Brain microvascular endothelial cell (primary cell): ENCODE results near the gene TGFB3.

ENCODE experiments used
- DNase-seq: peaks from one replicate; pipeline ENCODE4 v3.0.0-alpha.2; 2020
- H3K27ac ChIP-seq: fragments of 250-450 bp; sonication (Bioruptor Pico); 2 replicates; pipeline ENCODE4 v1.5.1; 2020; ENCODE audit warnings: mild to moderate bottlenecking, moderate library complexity
- H3K27me3 ChIP-seq: fragments of 250-450 bp; sonication (Bioruptor Pico); replicated peaks from 2 replicates; pipeline ENCODE4 v1.5.1; 2020; ENCODE audit warnings: mild to moderate bottlenecking
- H3K36me3 ChIP-seq: fragments of 250-450 bp; sonication (Bioruptor Pico); replicated peaks from 2 replicates; pipeline ENCODE4 v1.5.1; 2020; ENCODE audit warnings: mild to moderate bottlenecking
- H3K4me3 ChIP-seq: 2 replicates; pipeline ENCODE4 v1.5.1; 2011; ENCODE audit warnings: low read depth, mild to moderate bottlenecking, control low read depth, low read length, moderate library complexity
- in situ Hi-C: cut with HindIII; loops from 2 replicates; pipeline ENCODE4 v1.10.0; 2017; ENCODE audit warnings: low sequenced_read_pairs, low pct_ligation_motif_present
- TF ChIP-seq, protein P1 (sequence below): IDR thresholded peaks from 2 replicates; pipeline ENCODE4 v1.5.1; 2011; ENCODE audit warnings: low read depth, mild to moderate bottlenecking, moderate library complexity, low read length, control low read depth, inconsistent platforms; ENCODE audit errors: missing control alignments

TGFB3 gene

DNA sequence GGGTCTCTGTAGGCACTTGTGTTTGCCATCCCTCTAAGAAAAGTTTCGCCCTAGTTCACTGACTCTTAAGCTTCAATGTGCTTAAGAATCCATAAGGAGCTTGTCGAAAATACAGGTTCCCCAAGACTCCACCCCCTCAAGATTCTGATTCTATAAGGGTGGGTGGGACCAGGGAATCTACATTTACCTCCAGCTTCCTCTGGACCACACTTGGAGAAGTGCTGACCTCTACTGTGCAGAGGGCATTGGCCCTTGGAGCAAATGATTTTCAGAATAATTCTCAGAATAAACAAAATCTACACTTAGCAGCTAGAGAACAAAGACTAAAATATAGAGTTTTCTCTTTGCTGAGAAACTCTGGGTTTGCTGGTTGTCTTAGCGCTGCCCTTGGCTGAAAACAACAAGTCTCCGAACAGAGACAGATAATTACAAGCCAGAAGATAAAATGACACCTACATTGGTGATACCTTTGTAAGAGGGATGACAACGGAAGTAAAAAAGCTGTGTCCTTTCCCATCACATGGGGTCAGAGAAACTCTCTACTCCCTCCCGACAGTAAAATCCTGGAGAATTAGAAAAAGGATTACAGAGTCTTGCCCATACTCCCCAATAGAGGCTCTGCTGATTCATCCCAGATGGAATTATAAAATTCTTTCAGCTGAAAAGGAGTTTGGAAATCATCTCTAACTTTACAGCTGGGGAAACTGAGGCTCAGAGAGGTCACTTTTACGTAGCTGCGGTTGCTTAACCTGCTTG lies 4.8 kb downstream of the TGFB3 start:
- in situ Hi-C loops: no loop called here
- TF ChIP-seq, protein P1, sequence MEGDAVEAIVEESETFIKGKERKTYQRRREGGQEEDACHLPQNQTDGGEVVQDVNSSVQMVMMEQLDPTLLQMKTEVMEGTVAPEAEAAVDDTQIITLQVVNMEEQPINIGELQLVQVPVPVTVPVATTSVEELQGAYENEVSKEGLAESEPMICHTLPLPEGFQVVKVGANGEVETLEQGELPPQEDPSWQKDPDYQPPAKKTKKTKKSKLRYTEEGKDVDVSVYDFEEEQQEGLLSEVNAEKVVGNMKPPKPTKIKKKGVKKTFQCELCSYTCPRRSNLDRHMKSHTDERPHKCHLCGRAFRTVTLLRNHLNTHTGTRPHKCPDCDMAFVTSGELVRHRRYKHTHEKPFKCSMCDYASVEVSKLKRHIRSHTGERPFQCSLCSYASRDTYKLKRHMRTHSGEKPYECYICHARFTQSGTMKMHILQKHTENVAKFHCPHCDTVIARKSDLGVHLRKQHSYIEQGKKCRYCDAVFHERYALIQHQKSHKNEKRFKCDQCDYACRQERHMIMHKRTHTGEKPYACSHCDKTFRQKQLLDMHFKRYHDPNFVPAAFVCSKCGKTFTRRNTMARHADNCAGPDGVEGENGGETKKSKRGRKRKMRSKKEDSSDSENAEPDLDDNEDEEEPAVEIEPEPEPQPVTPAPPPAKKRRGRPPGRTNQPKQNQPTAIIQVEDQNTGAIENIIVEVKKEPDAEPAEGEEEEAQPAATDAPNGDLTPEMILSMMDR: no peak
- H3K27me3 ChIP-seq: no peaks in the 10 kb centered on the region
- H3K27ac ChIP-seq: no peak overlapping the region
- H3K36me3 ChIP-seq: no peaks in the 10 kb centered on the region
- DNase-seq: no peak
- no peak overlapping the region for H3K4me3 ChIP-seq

DNA sequence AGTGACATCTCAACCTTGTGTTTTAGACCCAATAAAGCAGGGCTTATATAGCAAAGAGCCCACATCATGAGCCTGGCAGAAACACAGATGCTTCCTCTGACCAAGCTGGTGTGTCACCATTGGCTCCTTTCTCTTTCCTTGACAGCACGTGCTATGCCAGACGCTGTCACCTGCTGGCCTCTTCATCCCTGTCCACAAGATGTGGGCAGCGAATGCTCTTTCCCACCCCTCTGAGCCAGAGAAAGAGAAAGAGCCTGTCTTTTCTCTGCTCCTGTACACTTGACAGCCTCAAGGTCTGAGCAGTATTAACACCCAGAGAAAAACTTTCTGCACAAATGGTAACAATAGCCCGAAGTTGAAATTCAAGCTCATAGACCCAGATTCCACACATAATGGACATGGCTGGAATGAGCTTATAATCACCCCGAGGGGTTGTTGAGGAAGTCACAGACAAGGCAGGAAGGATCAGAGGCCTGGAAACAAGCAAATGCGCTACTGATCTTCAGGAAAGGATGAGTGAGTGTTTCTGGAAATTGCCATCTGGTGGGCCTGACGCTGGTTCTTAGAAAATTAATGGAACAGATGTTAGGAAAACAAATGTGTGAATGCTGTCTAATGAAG lies 8.9 kb downstream of the TGFB3 start:
- Histone ChIP-seq H3K36me3 (no peaks in the 10 kb centered on the region), H3K4me3 (no peak overlapping the region), H3K27ac (no peak overlapping the region), H3K27me3 (no peaks in the 10 kb centered on the region)
- DNase-seq: no peak
- TF ChIP-seq, protein P1: no peak
- in situ Hi-C loops: loop anchor here (25.0 kb wide), 1 partner anchor 261 kb away; no protein-coding TSS in a partner anchor

DNA sequence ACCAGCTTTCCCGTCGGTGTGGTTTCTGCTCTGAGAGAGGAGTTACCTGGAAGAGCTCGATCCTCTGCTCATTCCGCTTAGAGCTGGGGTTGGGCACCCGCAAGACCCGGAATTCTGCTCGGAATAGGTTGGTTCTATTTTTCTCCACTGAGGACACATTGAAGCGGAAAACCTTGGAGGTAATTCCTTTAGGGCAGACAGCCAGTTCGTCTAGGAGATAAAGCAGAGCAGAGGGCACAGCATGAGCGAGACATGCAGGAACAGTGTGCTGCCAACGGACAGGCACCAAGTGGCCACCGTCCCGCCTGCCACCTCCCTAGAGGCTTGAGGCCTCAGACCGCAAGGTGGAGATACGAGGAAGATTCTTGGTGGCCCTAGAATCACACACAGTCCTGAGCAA lies 10.3 kb downstream of the TGFB3 start:
- TF ChIP-seq, protein P1: no peak

DNA sequence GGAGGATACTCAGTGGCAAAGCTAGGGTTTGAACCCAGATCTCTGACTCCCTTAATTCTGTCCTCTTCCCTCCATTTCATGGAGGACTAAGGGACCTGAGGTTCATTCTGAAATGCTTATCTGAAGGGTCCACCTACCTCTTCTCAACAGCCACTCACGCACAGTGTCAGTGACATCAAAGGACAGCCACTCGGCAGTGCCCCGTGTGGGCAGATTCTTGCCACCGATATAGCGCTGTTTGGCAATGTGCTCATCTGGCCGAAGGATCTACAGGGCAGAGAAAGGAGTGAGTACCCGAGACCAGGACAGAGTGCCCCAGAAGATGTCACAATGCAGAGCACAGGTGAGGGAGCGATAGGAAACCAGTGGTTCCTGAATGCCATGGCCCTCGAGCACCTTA lies 10.8 kb downstream of the TGFB3 start:
- DNase-seq: no peak
- Histone ChIP-seq H3K27ac (no peak overlapping the region), H3K36me3 (no peaks in the 10 kb centered on the region), H3K4me3 (no peak overlapping the region), H3K27me3 (no peaks in the 10 kb centered on the region)
- TF ChIP-seq, protein P1: no peak
- in situ Hi-C loops: loop anchor here (25.0 kb wide), 1 partner anchor 259 kb away; no protein-coding TSS in a partner anchor

More for the DNA sequence above, 10.3 kb downstream of the TGFB3 start:
- no peak for DNase-seq
- Histone ChIP-seq H3K27ac (no peak overlapping the region), H3K27me3 (no peaks in the 10 kb centered on the region), H3K36me3 (no peaks in the 10 kb centered on the region), H3K4me3 (no peak overlapping the region)
- in situ Hi-C loops: loop anchor here (25.0 kb wide), 1 partner anchor 259 kb away; no protein-coding TSS in a partner anchor

DNA sequence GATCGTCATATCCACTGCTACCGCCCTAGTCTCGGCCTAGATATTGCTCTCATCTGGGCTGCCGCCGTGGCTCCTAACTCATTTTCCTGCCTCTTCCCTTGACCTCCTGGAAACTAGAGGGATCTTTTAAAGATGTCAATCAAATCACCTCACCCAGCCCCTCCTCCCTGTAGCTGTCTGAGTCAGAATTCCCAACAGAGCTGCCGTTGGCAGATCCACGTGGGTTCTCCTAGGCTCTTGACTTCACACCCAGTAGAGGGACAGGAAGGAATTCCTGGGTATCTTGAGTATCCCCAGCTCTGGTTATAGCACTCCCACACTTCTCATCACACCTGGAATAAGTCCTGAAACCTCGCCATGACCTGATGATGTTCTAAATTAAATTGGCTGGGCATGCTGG lies 11.9 kb downstream of the TGFB3 start:
- H3K36me3 ChIP-seq: no peaks in the 10 kb centered on the region
- TF ChIP-seq, protein P1: no peak
- H3K27ac ChIP-seq: no peak overlapping the region
- no peaks in the 10 kb centered on the region for H3K27me3 ChIP-seq
- no peak overlapping the region for H3K4me3 ChIP-seq
- in situ Hi-C loops: loop anchor here (25.0 kb wide), 1 partner anchor 258 kb away; no protein-coding TSS in a partner anchor
- no peak for DNase-seq
